ENCODE measurements around the gene SEPTIN3.
"Not testable (repeated sequence)": the region's sequence is repeated elsewhere in the genome, so short reads cannot be mapped to it uniquely, and the experiment has no call there.

Gene SEPTIN3

GRCh38 chr22:41943661-41944209 lies 25.5 kb upstream of the SEPTIN3 start:
- DNase-seq, result no peak

GRCh38 chr22:41946629-41947423 lies 22.4 kb upstream of the SEPTIN3 start, which contains the start of gene CENPM:
Gene CENPM, minus strand, starts transcription at chr22:41947152. Its CDS starts 76 bp downstream, at chr22:41947076.
- DNase-seq, result peak; percentile 86

GRCh38 chr22:41947424-41948080 lies 21.7 kb upstream of the SEPTIN3 start:
- no peak for DNase-seq

- DNase-seq, result no peak
Observed at GRCh38 chr22:41948142-41948541, 21.1 kb upstream of the SEPTIN3 start.

GRCh38 chr22:41948928-41949296 lies 20.3 kb upstream of the SEPTIN3 start:
- not testable (repeated sequence) for DNase-seq

- DNase-seq, result no peak
Observed at GRCh38 chr22:41949297-41949965, 19.8 kb upstream of the SEPTIN3 start.

GRCh38 chr22:41951898-41952474 lies 17.3 kb upstream of the SEPTIN3 start, which contains the start of gene SMIM45:
Gene SMIM45, plus strand, starts transcription at chr22:41952150.
- no peak for DNase-seq

GRCh38 chr22:41952713-41953112 lies 16.5 kb upstream of the SEPTIN3 start:
- no peak for DNase-seq

GRCh38 chr22:41957941-41958556 lies 11.2 kb upstream of the SEPTIN3 start:
- DNase-seq, result no peak

- DNase-seq, result no peak
Observed at GRCh38 chr22:41963453-41964111, 5.7 kb upstream of the SEPTIN3 start.

GRCh38 chr22:41964112-41964491 lies 5.1 kb upstream of the SEPTIN3 start:
- DNase-seq, result no peak

- DNase-seq, result no peak
Observed at GRCh38 chr22:41966225-41966606, 3.0 kb upstream of the SEPTIN3 start.

GRCh38 chr22:41966607-41967240 lies 2.5 kb upstream of the SEPTIN3 start:
- peak; percentile 25 for DNase-seq

GRCh38 chr22:41968601-41969000 lies 642 bp upstream of the SEPTIN3 start:
- DNase-seq, result no peak

- DNase-seq, result no peak
Observed at GRCh38 chr22:41970601-41971000, 1.4 kb downstream of the SEPTIN3 start.

GRCh38 chr22:41971431-41971830 lies 2.2 kb downstream of the SEPTIN3 start:
- DNase-seq, result no peak

- DNase-seq, result no peak
Observed at GRCh38 chr22:41974691-41975290, 5.5 kb downstream of the SEPTIN3 start.

GRCh38 chr22:41975299-41976069 lies 6.2 kb downstream of the SEPTIN3 start:
- no peak for DNase-seq

- no peak for DNase-seq
Observed at GRCh38 chr22:41976070-41976901, 7.0 kb downstream of the SEPTIN3 start.

Data from DMS 273 treated with DMSO at 0.1 percent for 48 hours (cell line).